GM19043 (cell line): Measurements from ENCODE around the gene TMEM229B.

Experiments
- ATAC-seq: cut with Tn5 transposase; IDR thresholded peaks from one replicate; pipeline ENCODE4 v1.9.1; 2021; ENCODE audit warnings: low read depth; ENCODE audit not compliant: unreplicated experiment

Gene TMEM229B

DNA sequence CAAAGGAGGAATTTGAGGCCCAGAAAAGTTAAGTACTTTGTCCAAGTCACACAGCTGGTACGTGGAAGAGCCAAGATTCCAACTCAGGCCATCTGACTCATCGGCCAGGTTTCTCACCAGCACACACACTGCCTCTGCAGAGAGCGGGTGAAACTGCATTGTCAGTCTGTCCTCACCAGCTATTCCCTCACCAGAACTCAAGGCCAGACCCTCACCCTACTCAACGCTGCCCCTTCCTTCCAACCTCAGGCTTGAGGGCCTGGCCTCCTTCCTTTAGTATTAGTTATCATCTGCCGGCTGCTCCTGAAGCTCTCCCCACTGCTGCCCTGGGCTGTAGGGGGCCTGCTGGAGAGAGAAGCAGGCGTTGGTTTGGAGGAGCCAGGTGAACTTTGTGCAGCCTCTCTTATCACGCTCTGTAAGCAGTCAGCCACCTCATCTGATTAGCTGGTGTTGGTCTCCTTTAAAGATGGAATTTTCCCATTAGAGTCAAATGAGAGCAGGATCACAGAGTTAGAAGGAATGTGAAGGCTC is 60.0 kb downstream of the TMEM229B start:
- ATAC-seq, result no peak

DNA sequence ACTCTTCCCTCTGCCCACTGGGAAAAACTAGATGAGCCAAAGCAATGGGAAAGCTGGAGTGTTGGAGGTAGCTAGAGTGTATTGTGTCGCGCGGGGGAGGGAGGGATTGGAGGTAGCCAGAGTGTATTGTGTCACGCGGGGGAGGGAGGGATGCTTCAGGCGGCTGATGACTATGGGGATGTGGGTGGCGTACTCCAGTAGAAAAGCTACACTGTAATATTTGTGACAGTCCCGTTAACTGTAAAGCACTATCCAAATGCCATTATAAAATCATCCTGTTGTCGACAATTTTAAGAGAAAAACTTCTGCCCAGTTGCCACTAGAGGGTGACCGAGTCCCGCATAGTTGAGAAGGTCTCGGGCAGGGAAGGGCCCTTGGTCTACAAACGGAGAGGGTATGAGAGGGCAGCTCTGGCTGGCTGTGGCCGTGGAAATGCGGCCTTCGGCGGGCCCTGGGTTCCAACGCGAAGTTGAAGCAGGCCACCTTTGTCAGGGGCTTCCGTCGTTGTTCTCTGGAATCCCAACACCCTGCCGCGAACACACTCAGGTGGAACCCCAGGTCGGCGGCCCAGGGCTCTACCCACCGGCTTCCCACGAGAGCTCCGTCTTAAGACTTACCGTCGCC is 61.4 kb downstream of the TMEM229B start:
- ATAC-seq, result no peak

DNA sequence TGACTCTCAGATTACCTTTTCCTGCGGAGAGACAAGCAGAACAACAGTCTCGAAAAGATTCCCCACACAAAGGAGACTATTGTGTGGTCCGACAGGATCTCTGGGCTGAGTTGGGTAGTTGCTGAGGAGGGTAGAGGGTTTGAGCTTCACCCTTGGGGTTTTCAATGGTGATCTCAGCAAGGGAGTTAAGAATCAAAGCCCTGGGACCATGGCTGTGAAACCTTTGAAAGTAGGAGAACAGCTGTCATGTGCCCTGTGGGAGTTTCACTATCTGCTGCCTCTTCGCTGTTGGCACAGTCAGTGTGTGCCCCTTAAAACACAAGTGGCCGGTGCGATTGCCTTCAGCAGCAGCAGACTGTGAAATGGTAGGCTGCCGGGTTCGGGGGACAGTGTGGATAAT is 62.4 kb downstream of the TMEM229B start:
- ATAC-seq, result no peak

DNA sequence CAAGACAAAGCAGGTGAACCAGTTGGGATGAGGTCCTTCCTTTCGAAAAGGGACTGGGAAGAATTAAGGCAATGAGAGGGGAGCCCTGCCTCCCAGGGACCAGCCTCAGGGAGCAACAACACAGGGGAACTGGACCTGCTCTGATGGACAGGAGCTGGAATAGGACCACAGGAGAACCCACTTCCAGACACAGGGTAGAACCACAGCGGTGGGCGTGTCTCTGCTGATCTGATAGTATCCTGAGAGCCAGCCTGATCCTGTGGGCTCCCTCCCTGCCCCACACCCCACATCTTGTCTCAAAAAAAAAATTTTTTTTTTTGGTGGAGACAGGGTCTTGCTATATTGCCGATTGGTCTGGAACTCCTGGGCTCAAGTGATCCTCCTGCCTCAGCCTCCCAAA is 62.9 kb downstream of the TMEM229B start:
- no peak for ATAC-seq

DNA sequence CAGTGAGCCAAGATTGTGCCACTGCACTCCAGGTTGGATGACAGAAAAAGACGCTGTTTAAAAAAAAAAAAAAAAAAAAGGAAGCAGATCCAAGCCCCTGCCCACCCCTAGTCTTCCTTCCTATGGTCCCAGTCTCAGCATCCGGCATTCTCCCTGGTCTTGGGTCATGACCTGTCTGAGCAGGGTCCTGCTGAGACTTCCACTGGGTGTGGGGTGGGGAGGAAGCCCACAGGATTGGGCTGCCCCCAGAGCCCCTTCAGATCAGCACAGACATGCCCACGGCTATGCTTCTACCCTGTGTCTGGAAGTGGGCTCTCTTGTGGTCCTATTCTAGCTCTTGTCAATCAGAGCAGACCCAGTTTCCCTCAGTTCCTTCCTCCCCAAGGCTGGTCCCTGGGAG is 64.0 kb downstream of the TMEM229B start:
- no peak for ATAC-seq

DNA sequence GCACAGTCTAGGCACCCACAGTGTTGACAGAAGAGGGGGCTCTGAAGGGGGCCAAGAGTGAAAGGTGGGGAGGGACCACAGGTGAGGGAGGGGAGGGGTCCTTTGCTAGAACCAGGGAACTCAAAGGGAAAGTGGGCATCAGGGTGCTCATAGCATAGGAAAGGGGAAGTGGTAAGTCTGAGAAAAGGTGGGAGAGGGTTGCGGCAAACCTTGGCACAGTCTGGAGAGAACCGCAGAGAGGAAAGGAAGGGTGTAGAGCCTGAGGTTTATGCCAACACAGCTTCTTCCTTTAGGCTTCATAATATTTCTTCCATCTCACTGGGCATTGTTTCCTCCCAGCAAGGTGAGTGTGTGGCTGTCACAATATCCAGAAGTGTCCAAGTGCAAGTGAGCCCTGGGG is 65.1 kb downstream of the TMEM229B start:
- ATAC-seq, result no peak

DNA sequence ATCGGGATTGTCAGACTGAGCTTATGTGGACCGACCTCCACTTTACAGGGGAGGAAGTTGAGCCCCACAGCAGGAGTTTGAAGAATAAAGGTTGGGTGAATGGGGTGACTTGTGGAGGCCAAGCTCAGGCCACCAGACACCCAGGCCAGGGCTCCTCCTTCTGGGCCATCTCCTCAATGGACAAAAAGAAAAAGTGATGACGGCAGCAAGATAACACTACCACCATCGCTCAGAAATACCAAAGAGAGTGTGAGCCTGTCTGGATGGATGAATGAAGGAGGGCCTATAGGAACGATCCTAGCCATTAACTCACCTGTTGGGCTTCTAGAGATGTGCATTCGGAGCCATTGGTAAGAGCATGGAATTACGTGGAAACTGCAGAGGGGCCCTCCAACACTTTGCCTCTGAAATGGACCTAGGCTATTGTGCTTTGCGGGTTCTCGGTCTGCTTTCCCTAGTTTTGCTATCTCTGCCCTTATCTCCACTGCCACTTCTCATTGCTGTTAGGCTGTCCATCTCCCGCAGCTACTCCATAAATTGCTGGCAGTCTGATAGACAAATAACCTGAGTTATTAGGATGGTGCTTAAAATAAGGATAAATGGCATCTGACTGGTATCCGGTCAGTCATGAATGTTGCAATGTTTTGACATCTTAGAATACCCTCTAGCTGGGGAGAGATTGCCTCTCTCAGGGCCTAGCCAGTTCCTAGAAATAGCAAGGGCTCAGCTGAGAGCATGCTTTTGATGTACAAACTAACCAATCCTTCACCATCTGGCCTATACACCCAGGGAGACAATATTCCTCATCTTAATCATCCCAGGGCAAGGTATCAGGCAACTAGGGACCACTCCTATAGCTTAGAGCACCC is 66.9 kb downstream of the TMEM229B start:
- ATAC-seq, result no peak
